Naive thymus-derived CD4-positive, alpha-beta T cell (primary cell): ENCODE results near the gene TMEM131L. TPM values are rescaled to one million over a fixed set of nuclear protein-coding genes. Genes with fewer than 3 reads are reported as not detected.

Source experiments
- ATAC-seq: fragments of 150-1000 bp; cut with Tn5 transposase; 2 replicates; pipeline ENCODE4 v1.10.0; 2021; ENCODE audit warnings: mild to moderate bottlenecking, moderate library complexity
- CTCF ChIA-PET: fragments of 350-600 bp; sonication (Branson Sonifier 250); formaldehyde crosslinking; loops from one replicate; lab custom pipeline; 2021; ENCODE audit warnings: antibody characterized with exemption; lab: Charles Lee
- POLR2A ChIA-PET: fragments of 350-600 bp; sonication (Branson Sonifier 250); formaldehyde crosslinking; loops from one replicate; lab custom pipeline; 2021; ENCODE audit warnings: antibody characterized with exemption, inconsistent platforms; lab: Charles Lee
- DNase-seq, 9 donors: peaks; one replicate each; pipeline versions ENCODE4 v3.0.0 to v3.0.0-alpha.2; 2020 to 2022; ENCODE audit warnings: mixed read lengths in 1 of 9
- H3K27ac ChIP-seq: one replicate; pipeline ENCODE4 v1.7.0; 2013; ENCODE audit warnings: mild to moderate bottlenecking, low read depth, low read length, moderate library complexity
- H3K27me3 ChIP-seq, 2 donors: one replicate each; pipeline ENCODE4 v1.7.0; 2013; ENCODE audit warnings: low read length in 2 of 2, mild to moderate bottlenecking in 2 of 2, moderate library complexity in 2 of 2; ENCODE audit not compliant: control insufficient read depth in 2 of 2, insufficient read depth in 2 of 2
- H3K36me3 ChIP-seq, 3 experiments: 1 replicate in 2 of 3; 2 replicates in 1 of 3; pipeline ENCODE4 v1.7.0; 2013; ENCODE audit warnings: low read length in 3 of 3, mild to moderate bottlenecking in 3 of 3, moderate library complexity in 1 of 3; ENCODE audit not compliant: insufficient read depth in 3 of 3, control insufficient read depth in 2 of 3
- H3K4me1 ChIP-seq, 2 donors: one replicate each; pipeline ENCODE4 v1.7.0; 2013; ENCODE audit warnings: low read length in 2 of 2, mild to moderate bottlenecking in 2 of 2, moderate library complexity in 1 of 2; ENCODE audit not compliant: control insufficient read depth in 2 of 2, insufficient read depth in 2 of 2
- H3K4me3 ChIP-seq: 2 replicates; pipeline ENCODE4 v1.7.0; 2013; ENCODE audit warnings: mild to moderate bottlenecking, low read length
- H3K9me3 ChIP-seq, 3 experiments: 1 replicate in 2 of 3; 2 replicates in 1 of 3; pipeline ENCODE4 v1.7.0; 2013; ENCODE audit warnings: low read length in 3 of 3; ENCODE audit not compliant: control insufficient read depth in 2 of 3
- H3K27ac Mint-ChIP-seq, 9 donors: one replicate each; pipeline ENCODE4 v1.8.0; 2020 to 2022; ENCODE audit warnings: mixed read lengths in 9 of 9, mild to moderate bottlenecking in 8 of 9, moderate library complexity in 5 of 9, inconsistent platforms in 2 of 9
- H3K27me3 Mint-ChIP-seq, 5 donors: one replicate each; pipeline ENCODE4 v1.8.0; 2021 to 2022; ENCODE audit warnings: mixed read lengths in 5 of 5, mild to moderate bottlenecking in 1 of 5
- H3K36me3 Mint-ChIP-seq, 5 donors: one replicate each; pipeline ENCODE4 v1.8.0; 2020 to 2022; ENCODE audit warnings: mixed read lengths in 5 of 5, mild to moderate bottlenecking in 3 of 5, inconsistent platforms in 1 of 5
- H3K4me1 Mint-ChIP-seq, 7 donors: one replicate each; pipeline ENCODE4 v1.8.0; 2020 to 2022; ENCODE audit warnings: mixed read lengths in 7 of 7, mild to moderate bottlenecking in 3 of 7, inconsistent platforms in 1 of 7
- H3K4me3 Mint-ChIP-seq, 10 donors: one replicate each; pipeline ENCODE4 v1.8.0; 2020 to 2022; ENCODE audit warnings: mild to moderate bottlenecking in 10 of 10, mixed read lengths in 10 of 10, moderate library complexity in 6 of 10, inconsistent platforms in 2 of 10
- H3K9me3 Mint-ChIP-seq, 11 donors: one replicate each; pipeline ENCODE4 v1.8.0; 2020 to 2022; ENCODE audit warnings: mixed read lengths in 11 of 11, mild to moderate bottlenecking in 4 of 11, inconsistent platforms in 1 of 11, moderate library complexity in 1 of 11
- intact Hi-C, 2 donors: fragments of 100-400 bp; cut with micrococcal nuclease; formaldehyde crosslinking; loops; one replicate each; pipeline ENCODE4 v1.15.1; 2023
- polyA plus RNA-seq, 2 donors: library from polyadenylated mRNA; unstranded; fragments of 300-500 nt; fragmentation: Illumina TruSeq; gene quantifications; one replicate each; pipeline ENCODE4 v1.2.3, GENCODE V29; 2021
- total RNA-seq, 6 experiments: library from RNA in 5 of 6; stranded (reverse) in 5 of 6; gene quantifications; 1 replicate in 5 of 6; 2 replicates in 1 of 6; pipeline ENCODE4 v1.2.3 and lab custom pipeline; 2021 to 2026

Gene TMEM131L
- total and polyA plus RNA-seq, 7 experiments from 2014 or later: 45.7 to 111 (median 87.9) TPM

- POLR2A ChIA-PET: interaction anchor here (0.8 to 13.5 kb wide), 9 partner anchors 10 to 107 kb away, joined by 3 to 122 read pairs (median 5); partner anchors contain the start of gene TMEM131L
- Mint-ChIP-seq H3K27ac (peak overlapping the region; percentile 88 to 96 (median 93)), H3K4me1 (peaks cover 87 to 99% (median 98%) of the 10 kb centered on the region in 7 donors), H3K36me3 (peaks cover 4 to 33% (median 12%) of the 10 kb centered on the region in 5 donors), H3K27me3 (no peaks in the 10 kb centered on the region), H3K9me3 (peaks cover 0 to 2% (median 0%) of the 10 kb centered on the region in 11 donors), H3K4me3 (peak overlapping the region; percentile 39 to 90 (median 83))
- DNase-seq: no peak
- H3K9me3 ChIP-seq: no peaks in the 10 kb centered on the region
- intact Hi-C loops: loop anchor here (2.0 to 5.0 kb wide), 5 partner anchors 13 to 179 kb away; partner anchors contain the start of gene MND1 (in 1 of the 2)
- H3K4me3 ChIP-seq: no peak overlapping the region
- H3K36me3 ChIP-seq: no peaks in the 10 kb centered on the region
- no peak for ATAC-seq
- CTCF ChIA-PET: interaction anchor here (0.6 to 1.2 kb wide), 4 partner anchors 50 to 227 kb away, joined by 3 to 4 read pairs (median 3); no protein-coding TSS in a partner anchor
- H3K4me1 ChIP-seq: peaks cover 76 to 87% of the 10 kb centered on the region in 2 donors
- H3K27ac ChIP-seq: peak overlapping the region; percentile 68
- no peaks in the 10 kb centered on the region for H3K27me3 ChIP-seq
These were observed 57.8 kb downstream of the TMEM131L start for GRCh38 chr4:153523941-153524386.

DNA sequence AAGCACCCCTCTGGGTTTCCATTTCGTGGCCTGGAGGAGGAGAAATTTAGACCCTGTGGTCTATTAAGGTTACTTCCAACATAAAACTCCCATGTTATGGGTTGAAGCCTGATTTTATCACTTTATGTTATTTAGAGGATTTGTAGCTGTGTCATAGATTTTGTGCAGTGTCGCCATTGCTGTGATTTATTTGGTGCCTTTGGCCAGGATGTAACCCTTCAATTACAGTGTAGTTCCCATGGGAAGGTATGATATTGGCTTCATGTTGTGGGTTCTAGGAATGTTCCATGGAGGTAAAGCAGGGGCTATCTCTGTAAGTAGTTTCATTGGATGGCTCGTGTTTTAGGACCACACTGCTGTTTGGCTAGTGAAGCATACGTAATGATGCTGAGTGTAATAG, 58.5 kb downstream of the TMEM131L start:
- POLR2A ChIA-PET: interaction anchor here (0.6 to 13.5 kb wide), 9 partner anchors 11 to 92 kb away, joined by 3 to 122 read pairs (median 5); partner anchors contain the start of gene TMEM131L
- Mint-ChIP-seq H3K27ac (peak overlapping the region; percentile 88 to 96 (median 93)), H3K27me3 (no peaks in the 10 kb centered on the region), H3K9me3 (peaks cover 0 to 2% (median 0%) of the 10 kb centered on the region in 11 donors), H3K4me1 (peaks cover 87 to 99% (median 98%) of the 10 kb centered on the region in 7 donors), H3K36me3 (peaks cover 0 to 34% (median 11%) of the 10 kb centered on the region in 5 donors), H3K4me3 (peak overlapping the region; percentile 10 to 90 (median 40))
- Histone ChIP-seq H3K4me3 (no peak overlapping the region), H3K9me3 (no peaks in the 10 kb centered on the region), H3K36me3 (no peaks in the 10 kb centered on the region), H3K4me1 (peaks cover 79 to 86% of the 10 kb centered on the region in 2 donors), H3K27ac (peak overlapping the region; percentile 68), H3K27me3 (no peaks in the 10 kb centered on the region)
- CTCF ChIA-PET: interaction anchor here (0.9 to 1.2 kb wide), 3 partner anchors 49 to 226 kb away, joined by 3 to 4 read pairs (median 3); no protein-coding TSS in a partner anchor
- DNase-seq (no peak), ATAC-seq (no peak)
- intact Hi-C loops: loop anchor here in 1 of 2 donors (5.0 kb wide), 1 partner anchor 37 kb away; no protein-coding TSS in a partner anchor

- Histone ChIP-seq H3K36me3 (no peaks in the 10 kb centered on the region), H3K4me3 (no peak overlapping the region), H3K27me3 (no peaks in the 10 kb centered on the region), H3K4me1 (peaks cover 82 to 97% of the 10 kb centered on the region in 2 donors), H3K27ac (peak overlapping the region; percentile 68), H3K9me3 (no peaks in the 10 kb centered on the region)
- Mint-ChIP-seq H3K36me3 (peaks cover 0 to 33% (median 11%) of the 10 kb centered on the region in 5 donors), H3K27ac (peak overlapping the region; percentile 86 to 96 (median 90)), H3K27me3 (no peaks in the 10 kb centered on the region), H3K4me1 (peaks cover 84 to 99% (median 96%) of the 10 kb centered on the region in 7 donors), H3K4me3 (peak overlapping the region; percentile 66 to 89 (median 80)), H3K9me3 (peaks cover 0 to 2% (median 0%) of the 10 kb centered on the region in 11 donors)
- DNase-seq (no peak), ATAC-seq (no peak)
- CTCF ChIA-PET: interaction anchor here (1.0 to 1.5 kb wide), 2 partner anchors 95 to 182 kb away, joined by 3 to 5 read pairs; no protein-coding TSS in a partner anchor
- intact Hi-C loops: loop anchor here in 1 of 2 donors (2.0 kb wide), 1 partner anchor 47 kb away; no protein-coding TSS in a partner anchor
- POLR2A ChIA-PET: interaction anchor here (0.7 to 13.5 kb wide), 7 partner anchors 13 to 661 kb away, joined by 3 to 122 read pairs (median 4); partner anchors contain the start of gene TMEM131L
These were observed 61.5 kb downstream of the TMEM131L start for GRCh38 chr4:153527690-153528089.

GRCh38 chr4:153528705-153529485, 62.7 kb downstream of the TMEM131L start:
- Mint-ChIP-seq H3K27me3 (no peaks in the 10 kb centered on the region), H3K4me3 (peak overlapping the region; percentile 62 to 89 (median 80)), H3K9me3 (peaks cover 0 to 2% (median 0%) of the 10 kb centered on the region in 11 donors), H3K36me3 (peaks cover 0 to 33% (median 11%) of the 10 kb centered on the region in 5 donors), H3K4me1 (peaks cover 82 to 99% (median 96%) of the 10 kb centered on the region in 7 donors), H3K27ac (peak overlapping the region; percentile 86 to 96 (median 90))
- no peaks in the 10 kb centered on the region for H3K9me3 ChIP-seq
- ATAC-seq (peak; percentile 18), DNase-seq (peak in 5 of 9 donors; percentile 21 to 32 (median 27))
- intact Hi-C loops: loop anchor here in 1 of 2 donors (2.0 kb wide), 1 partner anchor 46 kb away; no protein-coding TSS in a partner anchor
- no peaks in the 10 kb centered on the region for H3K36me3 ChIP-seq
- H3K27me3 ChIP-seq: no peaks in the 10 kb centered on the region
- CTCF ChIA-PET: interaction anchor here (1.0 to 1.5 kb wide), 2 partner anchors 96 to 183 kb away, joined by 3 to 5 read pairs; no protein-coding TSS in a partner anchor
- H3K27ac ChIP-seq: peak overlapping the region; percentile 68
- peak overlapping the region; percentile 24 for H3K4me3 ChIP-seq
- POLR2A ChIA-PET: interaction anchor here (0.6 to 13.5 kb wide), 5 partner anchors 16 to 246 kb away, joined by 3 to 122 read pairs (median 4); partner anchors contain the start of gene TMEM131L
- H3K4me1 ChIP-seq: peaks cover 71 to 94% of the 10 kb centered on the region in 2 donors

- Histone ChIP-seq H3K36me3 (no peaks in the 10 kb centered on the region), H3K9me3 (no peaks in the 10 kb centered on the region), H3K4me1 (peaks cover 63 to 87% of the 10 kb centered on the region in 2 donors), H3K27me3 (no peaks in the 10 kb centered on the region), H3K4me3 (peak overlapping the region; percentile 16), H3K27ac (peak overlapping the region; percentile 68)
- Mint-ChIP-seq H3K27ac (peak overlapping the region; percentile 86 to 96 (median 90)), H3K4me3 (peak overlapping the region; percentile 59 to 89 (median 79)), H3K36me3 (peaks cover 0 to 28% (median 11%) of the 10 kb centered on the region in 5 donors), H3K9me3 (peaks cover 0 to 2% (median 0%) of the 10 kb centered on the region in 11 donors), H3K27me3 (no peaks in the 10 kb centered on the region), H3K4me1 (peaks cover 80 to 99% (median 96%) of the 10 kb centered on the region in 7 donors)
- intact Hi-C loops: loop anchor here (1.0 to 2.0 kb wide), 4 partner anchors 7 to 45 kb away; no protein-coding TSS in a partner anchor
- ChIA-PET POLR2A (interaction anchor here (1.0 to 13.5 kb wide), 5 partner anchors 7 to 60 kb away, joined by 3 to 122 read pairs (median 6); partner anchors contain the start of gene TMEM131L), CTCF (no interaction called here)
- DNase-seq (no peak), ATAC-seq (no peak)
These were observed 63.5 kb downstream of the TMEM131L start for GRCh38 chr4:153529646-153530045.
